Mucosa of gallbladder (tissue), 1 donor: ENCODE measurements around the gene ZNF784. TPM values are rescaled to one million over a fixed set of nuclear protein-coding genes. Genes with fewer than 3 reads are reported as not detected.

Source experiments
- DNase-seq: peaks from one replicate; pipeline ENCODE4 v3.0.0-alpha.2; 2020; ENCODE audit warnings: low spot score
- total RNA-seq: library from RNA; stranded (reverse); gene quantifications from one replicate; pipeline ENCODE4 v1.2.1, GENCODE V29; 2021
- donor health status: DM: no; HTN: no; CAD: no.

The ZNF784 gene
- total RNA-seq, 1 donor from 2014 or later = 13.0 TPM

DNA sequence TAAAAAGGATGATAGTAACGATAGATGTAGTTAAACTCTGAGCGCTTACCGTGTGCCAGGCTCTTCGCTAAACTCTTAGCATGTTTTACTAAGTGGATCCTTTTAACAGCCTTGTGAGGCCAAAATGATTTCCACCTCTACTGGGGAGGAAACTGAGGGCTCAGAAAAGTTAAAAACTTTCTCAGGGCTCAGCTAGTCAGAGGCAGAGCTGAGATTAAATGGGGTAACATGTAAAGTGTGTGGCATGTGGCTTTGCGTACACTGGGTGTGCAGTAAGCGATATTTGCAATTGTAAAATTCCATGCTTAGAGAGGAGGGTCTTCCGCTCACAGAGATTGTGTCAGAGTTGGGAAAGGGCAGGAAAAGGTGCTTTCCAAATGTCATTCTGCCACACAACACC is 32.2 kb upstream of the ZNF784 start:
- DNase-seq = no peak

DNA sequence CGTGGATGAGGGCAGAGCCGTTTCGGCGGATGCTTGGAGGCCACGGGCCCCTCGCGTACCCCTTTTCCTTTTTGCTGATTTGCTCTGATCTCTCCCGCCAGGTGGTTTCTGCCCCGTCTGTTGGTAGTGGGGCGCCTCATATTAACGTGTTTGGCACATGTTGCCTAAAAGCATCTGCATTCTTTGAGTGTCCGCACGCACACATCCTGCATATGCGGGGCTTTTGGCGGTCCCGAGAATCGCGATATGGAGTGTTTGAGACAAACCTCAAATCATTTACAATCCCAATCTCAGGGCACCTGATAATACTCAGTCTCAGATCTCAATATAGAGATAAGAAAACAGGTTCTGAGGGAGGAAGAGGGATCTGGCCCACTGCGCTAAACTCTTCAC is 31.3 kb upstream of the ZNF784 start:
- no peak for DNase-seq

DNA sequence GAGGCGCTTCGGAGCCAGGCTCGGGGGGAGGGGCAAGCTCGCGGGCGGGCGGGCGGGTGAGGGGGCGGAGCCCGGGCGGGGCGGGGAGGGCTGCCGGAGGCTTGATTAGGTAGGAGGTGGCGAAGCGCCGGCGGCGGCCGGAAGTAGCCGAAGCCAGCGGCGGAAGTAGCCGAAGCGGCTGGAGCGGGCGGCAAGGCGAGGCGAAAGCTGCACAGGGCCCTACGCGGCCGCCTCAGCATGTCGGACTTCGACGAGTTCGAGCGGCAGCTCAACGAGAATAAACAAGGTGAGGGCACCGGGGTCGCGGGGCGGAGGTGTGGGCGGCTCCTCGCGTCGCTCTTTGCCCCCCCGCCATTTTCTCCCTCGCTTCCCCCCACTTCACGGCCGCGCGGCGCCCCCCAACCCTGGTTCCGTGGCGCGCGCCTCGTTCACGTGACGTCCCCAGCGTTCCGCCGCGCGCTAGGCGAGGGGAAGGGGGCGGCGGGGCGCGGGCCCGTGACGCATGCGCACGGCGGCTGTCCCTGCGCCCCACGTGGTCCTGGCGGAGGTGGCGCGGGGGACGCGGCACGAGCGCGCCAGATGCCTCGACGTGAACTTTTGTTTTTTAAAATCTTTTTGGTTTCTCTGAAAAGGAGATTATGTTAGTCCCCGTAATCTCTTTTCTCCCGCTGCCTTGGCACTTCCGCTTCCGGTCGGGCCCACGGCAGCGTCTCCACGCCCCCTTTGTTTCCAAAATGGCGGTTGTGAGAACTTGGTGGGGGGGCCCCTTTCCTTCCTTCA is 30.7 kb upstream of the ZNF784 start, which contains the start of gene U2AF2:
TSS of gene U2AF2 (plus strand) at position 168 of the 780 bp plus-strand sequence. CDS start at position 238, 70 bp downstream.
- DNase-seq = peak; percentile 97

DNA sequence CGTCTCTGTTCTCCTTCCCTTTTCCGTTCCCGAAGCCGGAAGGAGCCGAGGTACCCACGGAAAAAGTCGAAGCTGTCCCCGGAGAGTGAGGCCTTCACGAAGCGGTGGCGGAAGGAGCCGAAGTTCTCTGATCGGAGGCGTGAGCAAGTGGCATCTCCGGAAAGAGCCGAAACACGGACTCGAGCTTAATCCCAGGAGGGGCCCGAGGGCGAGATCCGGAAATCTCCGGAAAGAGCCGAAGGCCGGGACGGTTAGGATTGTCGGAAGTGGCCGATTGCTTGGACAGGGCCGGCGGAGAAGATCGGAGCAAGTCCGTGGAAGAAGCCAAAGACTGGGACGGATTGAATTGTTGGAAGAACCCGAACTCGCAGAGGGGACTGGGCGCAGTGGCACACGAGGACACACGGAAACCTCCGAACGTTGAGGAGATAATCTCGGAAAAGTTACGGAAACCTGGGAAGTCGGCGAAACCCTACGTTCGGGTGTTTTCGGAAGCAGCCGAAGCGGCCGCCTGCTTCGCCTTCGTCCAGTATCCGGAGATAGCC is 30.0 kb upstream of the ZNF784 start:
- DNase-seq = peak; percentile 100

DNA sequence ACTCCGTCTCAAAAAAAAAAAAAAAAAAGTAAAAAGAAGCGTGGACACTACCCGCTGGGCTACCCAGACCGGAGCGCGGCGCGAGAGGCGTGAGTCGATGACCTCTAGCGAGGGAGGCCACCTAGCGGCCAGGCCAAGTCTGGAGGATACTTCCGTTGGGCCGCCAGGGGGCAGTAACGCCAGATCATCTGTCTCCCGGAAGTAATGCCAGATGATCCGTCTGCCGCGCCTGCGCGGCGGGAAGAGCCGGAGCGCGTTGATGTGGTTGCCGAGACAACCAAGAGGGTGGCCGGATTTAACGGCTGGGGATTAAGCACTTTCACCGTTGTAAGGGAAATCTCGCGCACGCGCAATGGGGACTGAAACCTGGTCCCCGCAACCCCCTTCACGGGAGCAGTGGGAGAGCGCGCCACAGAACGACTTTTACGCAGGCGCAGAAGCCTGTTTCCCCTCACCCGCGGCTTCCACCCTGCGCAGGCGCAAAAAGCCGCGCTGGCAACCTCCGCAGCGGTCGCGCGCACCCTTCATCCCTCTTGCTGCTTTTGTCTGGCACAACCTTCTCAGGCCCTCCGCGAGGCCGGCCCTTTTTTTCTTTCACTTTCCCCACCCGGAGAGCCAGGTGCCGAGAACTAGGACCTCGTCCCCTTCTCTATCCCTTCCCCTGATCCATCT is 29.4 kb upstream of the ZNF784 start:
- peak; percentile 98 for DNase-seq

DNA sequence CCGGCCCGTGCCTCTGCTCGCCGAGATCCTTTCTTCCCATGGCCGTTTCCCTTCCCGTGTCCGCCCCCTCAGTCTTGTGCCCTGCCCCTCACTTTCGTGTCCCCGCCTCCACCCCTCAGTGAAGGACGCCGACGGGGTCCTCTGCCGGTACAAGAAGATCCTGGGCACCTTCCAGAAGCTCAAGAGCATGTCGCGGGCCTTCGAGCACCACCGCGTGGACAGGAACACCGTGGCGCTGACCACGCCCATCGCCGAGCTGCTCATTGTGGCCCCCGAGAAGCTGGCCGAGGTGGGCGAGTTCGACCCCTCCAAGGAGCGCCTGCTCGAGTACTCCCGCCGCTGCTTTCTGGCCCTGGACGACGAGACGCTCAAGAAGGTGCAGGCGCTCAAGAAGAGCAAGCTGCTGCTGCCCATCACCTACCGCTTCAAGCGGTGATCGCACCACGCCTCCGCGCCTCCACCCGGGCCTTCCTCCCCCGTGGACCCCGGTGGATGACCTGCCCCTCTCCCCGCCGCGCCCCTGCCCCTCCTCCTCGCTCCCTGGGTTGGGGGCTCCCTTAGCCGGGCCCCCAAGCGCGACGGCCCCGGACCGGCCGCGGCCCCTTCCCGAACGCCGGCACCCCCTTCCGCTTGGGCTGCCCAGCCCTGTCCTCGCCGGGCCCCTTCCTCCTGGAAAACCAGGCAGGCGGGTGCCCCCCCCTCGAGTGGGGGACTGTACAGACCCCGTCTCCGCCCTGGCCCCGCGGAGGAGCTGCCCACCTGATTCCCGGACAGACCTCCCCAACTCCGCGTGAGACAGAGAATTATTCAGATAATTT is 28.2 kb upstream of the ZNF784 start:
- DNase-seq = no peak

DNA sequence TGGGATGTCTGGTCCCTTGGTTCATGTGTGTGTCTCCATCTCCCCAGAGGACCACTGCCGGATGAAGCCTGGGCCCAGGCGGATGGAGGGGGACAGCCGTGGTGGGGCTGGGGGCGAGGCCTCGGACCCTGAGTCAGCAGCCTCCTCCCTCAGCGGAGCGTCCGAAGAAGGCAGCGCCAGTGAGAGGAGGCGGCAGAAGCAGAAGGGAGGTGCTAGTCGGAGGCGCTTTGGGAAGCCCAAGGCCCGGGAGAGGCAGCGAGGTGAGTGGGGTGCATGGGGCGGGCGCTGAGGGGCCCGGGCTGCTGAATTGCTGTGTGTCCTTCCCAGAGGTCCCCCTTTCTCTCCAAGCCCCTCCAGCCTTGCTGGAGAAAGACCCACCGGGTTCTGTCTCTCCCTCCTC is 26.9 kb upstream of the ZNF784 start:
- DNase-seq = no peak

DNA sequence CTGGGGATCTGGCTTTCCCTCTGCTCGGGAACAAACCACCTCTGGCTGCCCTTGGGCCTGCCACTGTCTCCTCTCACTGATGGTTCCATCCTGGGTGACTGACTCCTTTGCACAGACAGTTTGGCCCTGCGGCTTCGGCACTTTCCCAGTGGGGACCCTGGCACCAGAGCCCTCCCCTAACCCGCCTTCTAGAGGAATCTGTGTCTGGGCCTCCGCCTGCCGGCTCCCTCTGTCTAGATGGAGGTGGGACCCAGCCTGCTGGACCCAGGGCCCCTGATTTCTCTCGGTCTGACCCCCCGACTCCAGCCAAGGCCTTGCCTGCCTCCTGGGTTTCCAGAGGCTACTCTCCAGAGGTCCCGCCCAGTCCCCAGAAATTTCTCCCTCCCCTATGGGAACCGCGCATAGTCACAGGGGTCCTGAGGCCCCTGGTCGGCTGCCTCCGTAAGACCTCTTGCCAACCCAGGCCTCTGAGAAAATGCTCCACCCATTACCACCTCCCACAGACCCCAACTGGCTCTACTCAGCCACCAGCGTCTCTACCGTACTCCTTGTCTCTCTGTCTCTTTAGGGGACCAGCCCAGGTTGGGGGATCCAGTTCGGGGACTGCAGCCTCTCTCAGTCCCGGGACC is 26.4 kb upstream of the ZNF784 start:
- DNase-seq = no peak

DNA sequence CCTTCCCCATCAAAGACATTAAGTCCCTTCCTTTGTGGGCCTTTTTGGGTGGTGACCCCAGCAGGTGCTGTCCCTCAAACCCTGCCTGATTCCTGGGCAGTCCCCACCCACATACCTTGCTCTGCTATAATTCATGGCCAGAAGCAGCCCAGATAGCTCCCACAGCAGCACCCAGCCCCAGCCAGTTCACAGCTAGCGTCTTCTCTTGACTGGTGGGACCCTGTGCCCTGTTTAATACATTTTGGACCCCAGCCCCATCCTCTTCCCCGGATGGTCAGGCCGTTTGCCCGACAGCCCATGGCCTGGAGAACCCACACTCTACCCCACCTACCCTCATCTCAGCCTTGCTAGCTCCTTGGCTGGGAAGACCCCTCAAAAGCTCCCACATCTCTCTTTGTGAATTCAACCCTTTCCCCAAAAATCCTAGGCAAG is 25.8 kb upstream of the ZNF784 start:
- DNase-seq = no peak

DNA sequence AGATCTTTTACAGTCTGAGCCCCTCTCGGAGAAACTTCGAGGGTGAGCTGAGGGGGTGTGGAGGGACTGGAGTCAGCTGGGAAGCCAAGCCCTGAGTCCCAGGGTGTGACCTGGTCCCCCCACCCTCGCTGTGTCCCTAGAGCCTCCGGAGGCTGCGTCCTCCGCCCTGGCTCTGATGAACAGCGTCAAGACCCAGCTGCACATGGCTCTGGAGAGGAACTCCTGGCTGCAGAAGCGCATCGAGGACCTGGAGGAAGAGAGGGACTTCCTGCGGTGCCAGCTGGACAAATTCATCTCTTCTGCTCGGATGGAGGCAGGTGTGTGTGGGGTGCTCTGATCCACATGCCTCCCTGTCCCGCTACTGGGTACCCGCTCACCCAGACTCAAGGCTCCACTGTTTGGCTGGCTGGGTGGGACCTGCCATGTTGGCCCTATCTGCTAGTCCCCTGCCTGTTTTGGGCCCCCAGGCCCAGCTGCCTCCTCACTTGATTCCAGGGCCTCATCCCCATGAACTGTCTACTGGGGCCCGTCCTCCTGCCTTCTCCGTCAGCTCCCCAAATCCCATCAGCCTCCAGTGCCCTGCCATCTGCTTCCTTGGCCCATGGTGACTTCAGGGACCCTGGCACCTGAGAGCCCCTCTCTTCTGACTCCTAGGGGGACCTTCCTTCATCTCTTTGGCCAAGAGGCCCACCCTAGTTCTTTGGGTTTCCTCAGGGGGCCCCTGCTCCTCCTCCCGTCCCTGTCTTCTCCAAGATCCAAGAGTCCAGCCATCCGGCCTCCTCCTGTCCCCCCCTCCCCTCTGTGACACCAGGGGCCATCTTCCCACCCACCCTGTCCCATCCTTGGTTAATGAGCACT is 25.1 kb upstream of the ZNF784 start:
- DNase-seq = no peak

DNA sequence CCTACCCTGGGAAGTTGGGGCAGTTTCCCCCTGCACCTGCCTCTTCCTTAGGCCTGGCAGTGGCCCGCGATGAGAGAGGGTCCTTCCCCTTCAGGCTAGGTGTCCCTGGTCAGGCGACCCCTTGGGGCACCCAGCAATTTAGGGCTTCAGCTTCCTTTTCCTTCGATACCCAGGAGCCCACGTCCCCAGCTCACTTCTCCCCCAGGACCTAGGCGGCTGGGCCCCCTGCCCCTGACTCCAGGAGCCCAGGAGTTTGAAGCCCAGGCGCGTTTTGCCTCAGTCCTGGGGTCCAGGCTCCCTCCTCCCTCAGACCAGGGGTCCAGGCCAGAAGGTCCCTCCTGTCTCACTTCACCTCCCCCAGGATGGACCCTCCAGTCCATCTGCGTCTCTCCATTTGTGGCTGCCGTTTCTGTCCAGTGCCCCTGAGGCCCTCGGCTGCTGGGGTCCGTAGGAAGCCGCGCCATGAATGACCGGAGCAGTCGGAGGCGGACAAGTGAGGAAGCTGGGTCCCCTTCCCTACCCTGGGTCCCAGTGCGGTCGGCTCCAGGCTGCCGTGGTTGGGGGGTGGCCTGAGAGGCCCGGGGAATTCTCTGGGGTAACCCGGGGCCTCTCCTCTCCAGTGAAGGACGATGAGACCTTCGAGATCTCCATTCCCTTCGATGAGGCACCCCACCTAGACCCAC is 24.4 kb upstream of the ZNF784 start:
- DNase-seq = no peak

DNA sequence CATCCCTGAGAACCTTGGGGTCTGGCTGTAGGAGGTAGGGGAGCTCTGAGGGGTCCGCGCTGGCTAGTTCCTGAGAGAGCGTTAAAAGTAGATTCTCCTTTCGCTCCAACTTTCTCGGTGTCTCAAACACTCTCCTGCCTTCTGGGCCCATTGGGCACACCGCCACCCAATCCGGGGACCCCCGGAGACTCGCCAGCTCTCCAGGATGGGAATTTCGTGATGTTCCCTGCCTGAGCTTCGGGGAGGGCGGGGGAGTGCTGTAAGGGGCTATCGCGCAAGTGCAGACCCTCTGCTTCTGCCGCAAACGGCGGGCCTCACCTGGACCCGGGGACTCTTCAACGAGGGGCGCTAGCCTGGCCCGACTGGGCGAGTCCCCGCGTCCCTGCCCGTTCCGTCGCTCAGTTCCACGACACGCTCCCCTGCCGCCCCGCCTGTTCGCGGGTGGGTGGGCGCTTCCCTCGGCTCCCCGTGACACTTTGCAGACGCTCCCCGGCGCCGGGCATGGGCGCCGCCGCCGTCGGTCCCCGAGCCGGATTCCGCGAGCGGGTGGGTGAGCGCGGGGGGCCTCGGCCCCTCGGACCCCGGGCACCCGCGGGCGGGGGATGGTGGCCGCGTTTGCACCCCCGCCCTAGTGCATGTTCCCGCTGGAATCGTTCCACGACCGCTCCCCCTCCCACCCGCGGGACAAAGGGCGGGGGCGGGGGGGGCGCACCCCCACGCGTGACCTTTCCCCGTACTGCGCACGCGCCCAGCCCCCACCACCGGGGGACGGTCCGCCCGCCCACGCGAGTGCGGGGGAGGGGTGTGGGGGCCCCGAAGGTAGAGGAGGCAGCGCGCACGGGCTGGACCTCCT is 23.6 kb upstream of the ZNF784 start, which contains the start of gene CCDC106:
TSS of gene CCDC106 (plus strand) at position 481 of the 853 bp plus-strand sequence. CDS start 835 bp downstream, outside the sequence.
- no peak for DNase-seq

DNA sequence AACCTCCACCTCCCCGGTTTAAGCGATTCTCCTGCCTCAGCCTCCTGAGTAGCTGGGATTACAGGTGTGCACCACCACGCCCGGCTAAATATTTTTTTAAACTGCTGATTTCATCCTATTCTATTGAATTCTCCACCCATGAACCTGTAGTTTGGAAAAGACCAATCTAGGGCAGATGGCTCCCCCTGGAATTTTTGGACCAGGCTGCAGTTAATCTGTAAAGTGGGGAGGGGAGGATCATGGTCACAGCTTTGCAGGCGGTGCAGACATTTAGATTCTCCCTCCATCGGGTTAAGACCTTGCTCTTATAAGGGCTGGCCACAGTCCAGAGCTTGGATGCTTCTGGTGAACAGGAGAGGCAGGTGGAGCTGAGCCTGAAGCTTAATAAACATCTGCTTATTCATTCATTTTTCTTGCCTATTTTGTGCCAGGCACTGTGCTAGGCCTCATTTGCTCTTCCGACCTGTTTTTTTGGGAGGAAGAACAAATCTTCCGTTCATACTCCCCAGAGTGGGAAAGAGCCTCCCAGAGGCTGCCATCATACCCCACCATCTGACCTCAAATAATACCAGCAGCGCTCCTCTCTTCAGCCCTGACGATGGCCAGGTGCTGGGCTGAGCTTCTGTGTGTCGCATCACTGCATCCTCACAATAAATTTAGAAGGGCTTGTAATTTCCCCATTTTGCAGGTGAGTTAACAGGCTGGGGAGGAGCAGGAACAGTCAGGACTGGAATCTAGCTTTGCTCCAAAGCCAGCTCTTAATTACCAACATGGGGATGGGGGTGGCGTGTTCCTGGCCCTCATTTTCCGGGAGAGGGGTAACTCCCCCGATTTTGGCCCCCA is 22.7 kb upstream of the ZNF784 start:
- DNase-seq = no peak

DNA sequence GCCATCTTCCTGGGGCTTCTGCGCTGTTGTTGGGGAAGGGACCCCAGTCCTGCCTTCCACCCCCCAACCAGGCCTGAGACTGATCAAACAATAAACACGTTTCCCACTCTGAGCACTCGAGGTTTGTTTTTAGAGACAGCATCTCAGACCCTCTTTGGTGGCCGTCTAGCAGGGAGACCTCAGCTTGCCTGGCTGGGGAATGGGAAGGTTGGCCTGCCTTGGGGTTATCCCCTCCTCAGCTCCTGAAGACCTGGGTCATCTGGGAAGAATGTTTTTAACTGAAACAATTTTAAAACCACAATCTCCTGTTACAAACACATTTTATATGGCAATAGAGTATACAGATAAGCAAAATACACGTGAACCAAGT is 21.1 kb upstream of the ZNF784 start:
- DNase-seq = no peak

DNA sequence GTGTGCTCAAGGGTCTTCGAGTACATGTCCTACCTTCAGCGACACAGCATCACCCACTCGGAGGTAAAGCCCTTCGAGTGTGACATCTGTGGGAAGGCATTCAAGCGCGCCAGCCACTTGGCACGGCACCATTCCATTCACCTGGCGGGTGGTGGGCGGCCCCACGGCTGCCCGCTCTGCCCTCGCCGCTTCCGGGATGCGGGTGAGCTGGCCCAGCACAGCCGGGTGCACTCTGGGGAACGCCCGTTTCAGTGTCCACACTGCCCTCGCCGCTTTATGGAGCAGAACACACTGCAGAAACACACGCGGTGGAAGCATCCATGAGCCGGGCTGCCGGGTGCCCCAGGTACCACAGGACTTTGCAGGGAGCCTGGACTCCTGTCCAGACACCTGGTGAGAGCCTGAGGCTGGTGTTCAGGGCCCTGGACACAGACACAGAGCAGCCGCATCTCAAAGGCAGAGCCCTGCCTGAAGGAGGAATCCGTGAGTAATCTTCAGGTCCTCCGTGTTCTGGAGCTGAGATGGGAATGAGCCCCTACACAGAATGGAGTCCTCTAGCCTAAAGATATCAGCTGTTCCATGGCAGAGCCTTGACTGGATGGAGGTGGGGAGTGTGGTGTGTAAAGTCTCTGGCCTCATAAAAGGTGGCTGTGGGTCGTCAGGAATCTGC is 20.6 kb upstream of the ZNF784 start:
- no peak for DNase-seq

DNA sequence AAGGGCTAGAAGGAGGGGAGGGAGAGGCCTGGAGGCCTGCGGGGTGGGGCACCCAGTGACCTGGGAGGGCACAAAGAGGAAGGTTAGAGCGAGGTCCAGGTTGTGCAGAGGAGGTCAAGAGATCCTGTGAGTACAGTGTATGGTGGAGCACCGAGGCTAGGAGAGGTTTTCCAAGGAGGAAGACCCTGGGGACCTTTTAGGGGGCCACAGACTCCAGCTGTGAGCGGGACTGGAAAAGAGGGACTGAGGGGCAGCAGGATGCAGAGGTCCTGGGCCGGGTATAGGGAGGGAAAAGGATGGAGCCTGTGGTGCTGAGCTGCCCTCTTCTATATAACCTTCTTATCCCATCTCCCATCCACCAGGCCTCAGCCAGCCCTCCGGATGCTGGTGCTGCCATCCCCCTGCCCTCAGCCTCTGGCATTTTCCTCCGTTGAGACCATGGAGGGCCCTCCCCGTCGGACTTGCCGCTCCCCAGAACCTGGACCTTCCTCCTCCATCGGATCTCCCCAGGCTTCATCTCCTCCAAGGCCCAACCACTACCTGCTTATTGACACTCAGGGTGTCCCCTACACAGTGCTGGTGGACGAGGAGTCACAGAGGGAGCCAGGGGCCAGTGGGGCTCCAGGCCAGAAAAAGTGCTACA is 19.9 kb upstream of the ZNF784 start:
- DNase-seq = no peak

DNA sequence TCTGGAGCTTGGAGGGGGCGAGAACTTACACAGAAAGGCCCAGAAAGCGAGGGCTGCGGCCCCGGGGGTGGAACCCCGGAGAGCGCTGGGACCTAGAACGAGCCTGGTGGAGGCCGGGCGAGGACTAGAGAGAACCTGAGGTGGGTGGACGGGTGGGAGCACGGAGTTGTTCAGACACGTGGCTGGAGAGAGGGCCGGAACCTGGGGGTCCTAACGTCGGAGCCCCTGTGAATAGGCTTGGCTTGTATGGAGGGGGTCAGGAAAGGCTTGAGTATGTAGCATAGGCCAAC is 19.5 kb upstream of the ZNF784 start:
- no peak for DNase-seq
